Esophagus squamous epithelium (tissue), 4 donors: ENCODE results near the gene COL18A1.

ENCODE experiments used
- CTCF ChIP-seq, 6 experiments: fragments of 450-650 bp in 4 of 6; fragments of 200-600 bp in 2 of 6; sonication (generic) in 2 of 6; IDR thresholded peaks; one replicate each; pipeline ENCODE4 v1.5.1; 2016 to 2019; ENCODE audit warnings: antibody characterized with exemption in 6 of 6, mild to moderate bottlenecking in 4 of 6, moderate library complexity in 4 of 6
- POLR2A ChIP-seq, 4 donors: fragments of 450-650 bp; IDR thresholded peaks; one replicate each; pipeline ENCODE4 v1.6.1; 2017; ENCODE audit warnings: antibody characterized with exemption in 4 of 4, mild to moderate bottlenecking in 4 of 4, moderate library complexity in 3 of 4

GRCh38 chr21:45359451-45360217 is 45.3 kb upstream of the COL18A1 start:
- TF ChIP-seq CTCF (IDR thresholded peaks at IDR 0.05) (no peak), POLR2A (IDR thresholded peaks at IDR 0.05) (no peak)
